ENCODE results near the gene PUS7L. TPM values are rescaled to one million over a fixed set of nuclear protein-coding genes. Genes with fewer than 3 reads are reported as not detected.
"Not testable (repeated sequence)": the region's sequence is repeated elsewhere in the genome, so short reads cannot be mapped to it uniquely, and the experiment has no call there.

The PUS7L gene
- total RNA-seq, 1 experiment from 2014 or later = 19.1 TPM

- H3K27me3 ChIP-seq, DNase-seq, H3K36me3 ChIP-seq, H3K9me3 ChIP-seq, H3K4me3 ChIP-seq: not testable (repeated sequence)
Observed at GRCh38 chr12:43703772-43704171, 54.8 kb downstream of the PUS7L start.

DNA sequence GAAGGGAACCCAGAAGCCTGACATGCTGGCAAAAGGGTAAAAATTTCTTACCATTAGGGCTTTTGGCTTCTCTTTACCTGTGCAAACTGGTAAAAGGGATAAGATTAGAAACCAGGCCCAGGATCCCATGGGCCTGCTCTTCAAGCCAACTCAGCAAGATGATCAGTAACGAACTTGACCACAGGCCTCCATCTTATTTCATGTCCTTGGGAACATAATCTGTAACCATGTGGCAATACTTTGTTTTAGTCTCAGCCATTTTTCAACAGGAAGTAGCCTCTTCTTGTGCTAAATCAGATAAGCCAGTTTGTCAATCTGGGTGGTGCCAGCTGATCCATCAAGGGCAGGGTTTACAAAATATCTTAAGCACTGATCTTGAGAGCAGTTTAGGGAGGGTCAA lies 57.4 kb downstream of the PUS7L start:
- H3K36me3 ChIP-seq, H3K9me3 ChIP-seq, H3K27me3 ChIP-seq, H3K4me3 ChIP-seq, DNase-seq: not testable (repeated sequence)

DNA sequence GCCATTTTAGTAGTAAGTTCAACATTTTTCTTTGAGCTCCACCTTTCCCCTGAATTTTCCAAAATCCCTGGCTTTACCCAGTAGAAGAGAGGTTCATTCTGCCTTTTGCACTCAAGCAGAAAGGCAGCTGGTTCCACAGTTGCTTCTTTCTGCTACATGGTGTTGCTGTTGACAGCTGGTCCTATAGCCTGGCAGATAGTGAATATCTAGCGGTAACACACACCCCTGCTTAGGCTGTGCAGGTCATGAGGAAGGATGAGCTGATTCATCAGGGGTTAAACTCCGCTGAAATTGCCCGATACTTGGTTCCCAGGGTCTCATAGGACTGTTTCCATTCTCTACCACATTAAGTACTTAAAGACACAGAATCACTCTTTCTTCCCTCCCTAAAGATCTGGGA lies 62.4 kb downstream of the PUS7L start:
- Histone ChIP-seq H3K4me3 (no peak overlapping the region), H3K27me3 (no peaks in the 10 kb centered on the region), H3K9me3 (no peaks in the 10 kb centered on the region), H3K36me3 (no peaks in the 10 kb centered on the region)
- no peak for DNase-seq

- no peak for DNase-seq
- H3K4me3 ChIP-seq = no peak overlapping the region
- H3K36me3 ChIP-seq = no peaks in the 10 kb centered on the region
- no peaks in the 10 kb centered on the region for H3K27me3 ChIP-seq
- no peaks in the 10 kb centered on the region for H3K9me3 ChIP-seq
Observed at GRCh38 chr12:43694879-43695278, 63.7 kb downstream of the PUS7L start.

DNA sequence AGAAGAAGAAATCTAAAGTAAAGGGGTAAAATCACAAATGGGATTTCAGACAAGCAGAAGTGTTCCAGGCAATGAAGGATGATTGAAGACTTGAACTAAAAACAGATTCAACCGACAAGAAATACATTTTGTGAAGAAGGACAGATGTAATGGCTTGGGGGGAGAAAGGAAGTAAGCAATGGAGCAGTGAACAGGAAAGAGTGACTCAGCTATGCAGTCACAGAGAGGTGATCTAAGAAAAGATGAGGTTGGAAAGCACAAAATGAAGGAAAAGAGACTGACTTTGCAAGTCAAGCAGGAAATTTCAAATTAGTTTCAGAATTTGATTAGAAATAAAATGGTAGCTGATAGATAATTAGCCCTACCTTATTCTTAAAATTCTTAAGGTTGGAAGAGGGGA lies 66.5 kb downstream of the PUS7L start:
- Histone ChIP-seq H3K4me3 (no peak overlapping the region), H3K9me3 (0 out of 2 replicates have a peak, but pooled peaks cover 3% of the 10 kb centered on the region), H3K36me3 (no peaks in the 10 kb centered on the region), H3K27me3 (no peaks in the 10 kb centered on the region)
- no peak for DNase-seq

- not testable (repeated sequence) for H3K27me3 ChIP-seq, H3K4me3 ChIP-seq, H3K36me3 ChIP-seq, DNase-seq, H3K9me3 ChIP-seq
Observed at GRCh38 chr12:43685491-43685890, 73.1 kb downstream of the PUS7L start.

- Histone ChIP-seq H3K36me3 (no peaks in the 10 kb centered on the region), H3K4me3 (no peak overlapping the region), H3K9me3 (no peaks in the 10 kb centered on the region), H3K27me3 (no peaks in the 10 kb centered on the region)
- no peak for DNase-seq
Observed at GRCh38 chr12:43676183-43676813, 82.3 kb downstream of the PUS7L start.

GRCh38 chr12:43675048-43675904 lies 83.3 kb downstream of the PUS7L start:
- Histone ChIP-seq H3K4me3 (no peak overlapping the region), H3K27me3 (no peaks in the 10 kb centered on the region), H3K9me3 (no peaks in the 10 kb centered on the region), H3K36me3 (no peaks in the 10 kb centered on the region)
- DNase-seq = no peak

GRCh38 chr12:43669373-43669772 lies 89.2 kb downstream of the PUS7L start:
- Histone ChIP-seq H3K27me3 (no peaks in the 10 kb centered on the region), H3K4me3 (no peak overlapping the region), H3K9me3 (no peaks in the 10 kb centered on the region), H3K36me3 (no peaks in the 10 kb centered on the region)
- no peak for DNase-seq

Other genes with a start within 250 kb of the PUS7L start
- not detected in 2 replicates for gene ADAMTS20, start 206.6 kb downstream of the PUS7L start, total RNA-seq (2014; rRNA removed; shearing (Covaris generic); ENCODE audit: low replicate concordance)
- gene IRAK4, start 161 bp upstream of the PUS7L start, total RNA-seq (2014; rRNA removed; shearing (Covaris generic); ENCODE audit: low replicate concordance) = 13.6 and 25.9 TPM in 2 replicates
- 160 and 297 TPM in 2 replicates for gene TWF1, start 47.5 kb upstream of the PUS7L start, total RNA-seq (2014; rRNA removed; shearing (Covaris generic); ENCODE audit: low replicate concordance)
- gene TMEM117, start 77.3 kb upstream of the PUS7L start, total RNA-seq (2014; rRNA removed; shearing (Covaris generic); ENCODE audit: low replicate concordance) = 4.3 and 12.0 TPM in 2 replicates

Measured in MG63 (cell line).